Measurements from ENCODE around the gene SYT1. TPM values are rescaled to one million over a fixed set of nuclear protein-coding genes. Genes with fewer than 3 reads are reported as not detected.
A peak's percentile ranks its signal among the peaks of the same experiment; 100 is the strongest.

SYT1 gene
- total RNA-seq, 1 donor from 2014 or later, result 33.2 TPM

GRCh38 chr12:79252358-79253075 is 387.9 kb downstream of the SYT1 start:
- TF ChIP-seq, protein P1, sequence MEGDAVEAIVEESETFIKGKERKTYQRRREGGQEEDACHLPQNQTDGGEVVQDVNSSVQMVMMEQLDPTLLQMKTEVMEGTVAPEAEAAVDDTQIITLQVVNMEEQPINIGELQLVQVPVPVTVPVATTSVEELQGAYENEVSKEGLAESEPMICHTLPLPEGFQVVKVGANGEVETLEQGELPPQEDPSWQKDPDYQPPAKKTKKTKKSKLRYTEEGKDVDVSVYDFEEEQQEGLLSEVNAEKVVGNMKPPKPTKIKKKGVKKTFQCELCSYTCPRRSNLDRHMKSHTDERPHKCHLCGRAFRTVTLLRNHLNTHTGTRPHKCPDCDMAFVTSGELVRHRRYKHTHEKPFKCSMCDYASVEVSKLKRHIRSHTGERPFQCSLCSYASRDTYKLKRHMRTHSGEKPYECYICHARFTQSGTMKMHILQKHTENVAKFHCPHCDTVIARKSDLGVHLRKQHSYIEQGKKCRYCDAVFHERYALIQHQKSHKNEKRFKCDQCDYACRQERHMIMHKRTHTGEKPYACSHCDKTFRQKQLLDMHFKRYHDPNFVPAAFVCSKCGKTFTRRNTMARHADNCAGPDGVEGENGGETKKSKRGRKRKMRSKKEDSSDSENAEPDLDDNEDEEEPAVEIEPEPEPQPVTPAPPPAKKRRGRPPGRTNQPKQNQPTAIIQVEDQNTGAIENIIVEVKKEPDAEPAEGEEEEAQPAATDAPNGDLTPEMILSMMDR (IDR thresholded peaks at IDR 0.05; ENCODE audit: insufficient read depth, low read depth, low read length), result no peak
- TF ChIP-seq EZH2 (IDR thresholded peaks at IDR 0.05; ENCODE audit: insufficient read depth, low read length), result no peak
- H3K9ac ChIP-seq (ENCODE audit: low read length), result no peak overlapping the region
- no peak overlapping the region for H3K4me2 ChIP-seq (ENCODE audit: low read length)
- no peaks in the 10 kb centered on the region for H3K36me3 Mint-ChIP-seq (ENCODE audit: low read depth, unreplicated experiment)
- FAIRE-seq (no peak), DNase-seq (ENCODE audit: low read depth) (peak; percentile 73)
- no peaks in the 10 kb centered on the region for H3K9me3 ChIP-seq (ENCODE audit: insufficient read depth, low read depth, low read length)
- no peak overlapping the region for H3K4me3 Mint-ChIP-seq (ENCODE audit: unreplicated experiment)
- H3K27ac ChIP-seq (ENCODE audit: low read depth, low read length), result no peak overlapping the region
- no peak overlapping the region for H3K27ac Mint-ChIP-seq (ENCODE audit: unreplicated experiment)
- no peaks in the 10 kb centered on the region for H3K36me3 ChIP-seq (ENCODE audit: insufficient read depth, low read length)
- peaks cover 4% of the 10 kb centered on the region for H3K4me1 ChIP-seq (ENCODE audit: insufficient read depth, low read length)
- H3K79me2 ChIP-seq (ENCODE audit: insufficient read depth, low read length), result no peaks in the 10 kb centered on the region
- no peaks in the 10 kb centered on the region for H3K27me3 Mint-ChIP-seq (ENCODE audit: low read depth, unreplicated experiment)
- H3K4me1 Mint-ChIP-seq (ENCODE audit: low read depth, unreplicated experiment), result peaks cover 12% of the 10 kb centered on the region
- H3K9me3 Mint-ChIP-seq (ENCODE audit: unreplicated experiment), result no peaks in the 10 kb centered on the region
- no peak overlapping the region for H3K4me3 ChIP-seq (ENCODE audit: insufficient read depth, low read depth, low read length)
- H4K20me1 ChIP-seq (ENCODE audit: insufficient read depth, low read length), result no peaks in the 10 kb centered on the region
- no peak overlapping the region for H2AFZ ChIP-seq (ENCODE audit: low read depth, low read length)
- H3K27me3 ChIP-seq (ENCODE audit: insufficient read depth, low read length), result no peaks in the 10 kb centered on the region

DNA sequence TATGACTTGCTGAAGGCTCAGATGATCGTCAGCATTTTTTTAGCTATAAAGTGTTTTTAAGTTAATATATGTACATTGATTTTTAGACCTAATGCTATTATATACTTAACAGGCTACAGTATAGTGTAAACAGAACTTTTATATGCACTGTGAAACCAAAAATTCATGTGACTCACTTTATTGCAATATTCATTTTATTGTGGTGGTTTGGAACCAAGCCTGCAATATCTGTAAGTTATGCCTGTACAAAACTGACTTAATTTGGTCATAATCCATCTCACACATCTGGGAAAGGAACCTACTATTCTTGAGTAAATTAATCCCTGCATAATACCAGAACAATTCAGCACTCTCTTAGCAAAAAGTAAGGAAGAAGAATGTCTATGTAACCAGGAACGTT is 390.7 kb downstream of the SYT1 start:
- no peak overlapping the region for H3K27ac Mint-ChIP-seq (ENCODE audit: unreplicated experiment)
- Histone ChIP-seq H3K4me2 (ENCODE audit: low read length) (no peak overlapping the region), H3K79me2 (ENCODE audit: insufficient read depth, low read length) (no peaks in the 10 kb centered on the region), H3K27me3 (ENCODE audit: insufficient read depth, low read length) (no peaks in the 10 kb centered on the region), H3K4me1 (ENCODE audit: insufficient read depth, low read length) (peaks cover 4% of the 10 kb centered on the region), H2AFZ (ENCODE audit: low read depth, low read length) (no peak overlapping the region), H3K36me3 (ENCODE audit: insufficient read depth, low read length) (no peaks in the 10 kb centered on the region), H3K9ac (ENCODE audit: low read length) (no peak overlapping the region), H4K20me1 (ENCODE audit: insufficient read depth, low read length) (no peaks in the 10 kb centered on the region), H3K4me3 (ENCODE audit: insufficient read depth, low read depth, low read length) (no peak overlapping the region), H3K27ac (ENCODE audit: low read depth, low read length) (no peak overlapping the region), H3K9me3 (ENCODE audit: insufficient read depth, low read depth, low read length) (no peaks in the 10 kb centered on the region)
- no peaks in the 10 kb centered on the region for H3K27me3 Mint-ChIP-seq (ENCODE audit: low read depth, unreplicated experiment)
- no peak for FAIRE-seq
- H3K9me3 Mint-ChIP-seq (ENCODE audit: unreplicated experiment), result no peaks in the 10 kb centered on the region
- no peaks in the 10 kb centered on the region for H3K36me3 Mint-ChIP-seq (ENCODE audit: low read depth, unreplicated experiment)
- peak; percentile 59 for DNase-seq (ENCODE audit: low read depth)
- H3K4me3 Mint-ChIP-seq (ENCODE audit: unreplicated experiment), result no peak overlapping the region
- H3K4me1 Mint-ChIP-seq (ENCODE audit: low read depth, unreplicated experiment), result peaks cover 12% of the 10 kb centered on the region
- TF ChIP-seq, protein P1 (IDR thresholded peaks at IDR 0.05; ENCODE audit: insufficient read depth, low read depth, low read length), result no peak

GRCh38 chr12:79260923-79261322 is 396.3 kb downstream of the SYT1 start:
- no peak overlapping the region for H3K4me3 ChIP-seq (ENCODE audit: insufficient read depth, low read depth, low read length)
- H3K4me2 ChIP-seq (ENCODE audit: low read length), result no peak overlapping the region
- no peak overlapping the region for H2AFZ ChIP-seq (ENCODE audit: low read depth, low read length)
- no peaks in the 10 kb centered on the region for H3K36me3 ChIP-seq (ENCODE audit: insufficient read depth, low read length)
- no peak overlapping the region for H3K27ac Mint-ChIP-seq (ENCODE audit: unreplicated experiment)
- no peak for FAIRE-seq
- no peak overlapping the region for H3K27ac ChIP-seq (ENCODE audit: low read depth, low read length)
- H3K79me2 ChIP-seq (ENCODE audit: insufficient read depth, low read length), result no peaks in the 10 kb centered on the region
- H3K9ac ChIP-seq (ENCODE audit: low read length), result no peak overlapping the region
- H3K4me1 ChIP-seq (ENCODE audit: insufficient read depth, low read length), result peaks cover 4% of the 10 kb centered on the region
- TF ChIP-seq, protein P1 (IDR thresholded peaks at IDR 0.05; ENCODE audit: insufficient read depth, low read depth, low read length), result no peak
- no peak for TF ChIP-seq EZH2 (IDR thresholded peaks at IDR 0.05; ENCODE audit: insufficient read depth, low read length)
- H3K27me3 Mint-ChIP-seq (ENCODE audit: low read depth, unreplicated experiment), result no peaks in the 10 kb centered on the region
- no peak for DNase-seq (ENCODE audit: low read depth)
- no peaks in the 10 kb centered on the region for H3K9me3 ChIP-seq (ENCODE audit: insufficient read depth, low read depth, low read length)
- H3K9me3 Mint-ChIP-seq (ENCODE audit: unreplicated experiment), result no peaks in the 10 kb centered on the region
- H3K4me3 Mint-ChIP-seq (ENCODE audit: unreplicated experiment), result no peak overlapping the region
- H3K27me3 ChIP-seq (ENCODE audit: insufficient read depth, low read length), result no peaks in the 10 kb centered on the region
- no peaks in the 10 kb centered on the region for H4K20me1 ChIP-seq (ENCODE audit: insufficient read depth, low read length)
- no peaks in the 10 kb centered on the region for H3K4me1 Mint-ChIP-seq (ENCODE audit: low read depth, unreplicated experiment)
- H3K36me3 Mint-ChIP-seq (ENCODE audit: low read depth, unreplicated experiment), result no peaks in the 10 kb centered on the region

Measured in astrocyte (in vitro differentiated cells and primary cell).